GM21576 (cell line): ENCODE results near the gene WIPF3.

Experiments used
- ATAC-seq: cut with Tn5 transposase; IDR thresholded peaks from one replicate; pipeline ENCODE4 v1.9.1; 2021; ENCODE audit warnings: mild to moderate bottlenecking, moderate library complexity; ENCODE audit not compliant: unreplicated experiment

The WIPF3 gene

GRCh38 chr7:29808075-29808801, 1.9 kb downstream of the WIPF3 start:
- no peak for ATAC-seq

- ATAC-seq: no peak
Observed at GRCh38 chr7:29809533-29810155, 3.3 kb downstream of the WIPF3 start.

GRCh38 chr7:29810297-29810696, 4.0 kb downstream of the WIPF3 start:
- no peak for ATAC-seq

GRCh38 chr7:29810813-29811482, 4.6 kb downstream of the WIPF3 start:
- no peak for ATAC-seq

- ATAC-seq: no peak
Observed at GRCh38 chr7:29811586-29811985, 5.3 kb downstream of the WIPF3 start.

- ATAC-seq: no peak
Observed at GRCh38 chr7:29812185-29812876, 6.0 kb downstream of the WIPF3 start.

- ATAC-seq: no peak
Observed at GRCh38 chr7:29815181-29816105, 9.1 kb downstream of the WIPF3 start.

GRCh38 chr7:29818308-29818707, 12.0 kb downstream of the WIPF3 start:
- ATAC-seq: no peak

GRCh38 chr7:29825775-29826529, 19.6 kb downstream of the WIPF3 start:
- peak; percentile 86 for ATAC-seq

- no peak for ATAC-seq
Observed at GRCh38 chr7:29826530-29826822, 20.2 kb downstream of the WIPF3 start.

- ATAC-seq: no peak
Observed at GRCh38 chr7:29826904-29827303, 20.6 kb downstream of the WIPF3 start.

GRCh38 chr7:29831705-29832104, 25.4 kb downstream of the WIPF3 start:
- ATAC-seq: no peak

- ATAC-seq: no peak
Observed at GRCh38 chr7:29833929-29834328, 27.6 kb downstream of the WIPF3 start.

- no peak for ATAC-seq
Observed at GRCh38 chr7:29835718-29836117, 29.4 kb downstream of the WIPF3 start.

- ATAC-seq: no peak
Observed at GRCh38 chr7:29839302-29839701, 33.0 kb downstream of the WIPF3 start.

GRCh38 chr7:29839921-29840320, 33.6 kb downstream of the WIPF3 start:
- ATAC-seq: no peak

GRCh38 chr7:29840701-29841100, 34.4 kb downstream of the WIPF3 start:
- ATAC-seq: no peak

GRCh38 chr7:29841926-29842701, 35.8 kb downstream of the WIPF3 start:
- no peak for ATAC-seq

GRCh38 chr7:29843093-29843492, 36.8 kb downstream of the WIPF3 start:
- ATAC-seq: no peak
